Measurements from ENCODE around the gene RUNX3.

- TF ChIP-seq CTCF (IDR thresholded peaks at IDR 0.05) (no peak), POLR2A (IDR thresholded peaks at IDR 0.05) (no peak), POLR2AphosphoS5 (IDR thresholded peaks at IDR 0.05) (no peak), EP300 (IDR thresholded peaks at IDR 0.05) (no peak)
Observed at GRCh38 chr1:24913616-24914225, 16.4 kb downstream of the RUNX3 start.
